GM21717 (cell line): ENCODE measurements around the gene SLC35A5.
A peak's percentile ranks its signal among the peaks of the same experiment; 100 is the strongest.

ENCODE experiments used
- ATAC-seq: cut with Tn5 transposase; IDR thresholded peaks from one replicate; pipeline ENCODE4 v1.9.1; 2021; ENCODE audit warnings: mild to moderate bottlenecking, moderate library complexity; ENCODE audit not compliant: unreplicated experiment

Gene SLC35A5

DNA sequence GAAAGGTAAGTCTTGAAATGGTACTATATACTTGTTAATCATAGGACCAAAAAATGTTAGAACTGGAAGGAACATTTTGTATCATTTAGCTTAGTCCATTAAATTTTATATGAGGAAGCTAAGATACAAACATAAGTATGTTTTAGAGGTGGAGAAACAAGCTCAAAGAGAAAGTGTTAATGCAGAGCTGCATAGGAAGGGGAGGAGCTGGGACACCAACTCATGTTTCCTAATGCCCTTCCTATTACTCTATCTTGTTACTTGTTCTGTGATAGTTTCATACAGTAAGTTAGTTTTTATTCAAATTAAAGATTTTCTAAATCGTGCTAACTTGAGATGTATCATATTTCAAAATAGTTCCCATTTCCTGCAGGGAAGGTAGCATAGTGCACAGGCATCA, 7.4 kb downstream of the SLC35A5 start:
- ATAC-seq = no peak

DNA sequence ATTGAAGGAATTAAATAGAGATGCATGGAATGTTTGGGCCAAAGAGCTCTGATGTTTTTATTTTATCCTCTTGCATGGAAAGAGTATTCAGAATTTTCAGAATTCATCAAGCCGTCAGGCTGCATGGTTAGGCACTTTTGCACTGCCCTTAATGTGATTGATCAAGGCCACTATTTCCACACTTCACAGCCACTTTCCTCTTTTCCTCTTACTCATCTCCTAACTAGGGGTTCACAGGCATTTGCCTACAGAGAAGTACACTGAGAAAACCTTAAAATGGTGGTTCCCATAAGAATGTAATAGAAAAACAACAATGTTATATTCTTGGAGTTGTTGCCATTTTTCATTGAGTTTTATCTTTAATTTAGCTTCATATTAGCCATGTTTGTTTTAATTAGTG, 10.9 kb downstream of the SLC35A5 start:
- no peak for ATAC-seq

GRCh38 chr3:112579232-112579631, 17.4 kb downstream of the SLC35A5 start:
- ATAC-seq = no peak

- no peak for ATAC-seq
Measured at GRCh38 chr3:112579697-112580096, 17.9 kb downstream of the SLC35A5 start.

DNA sequence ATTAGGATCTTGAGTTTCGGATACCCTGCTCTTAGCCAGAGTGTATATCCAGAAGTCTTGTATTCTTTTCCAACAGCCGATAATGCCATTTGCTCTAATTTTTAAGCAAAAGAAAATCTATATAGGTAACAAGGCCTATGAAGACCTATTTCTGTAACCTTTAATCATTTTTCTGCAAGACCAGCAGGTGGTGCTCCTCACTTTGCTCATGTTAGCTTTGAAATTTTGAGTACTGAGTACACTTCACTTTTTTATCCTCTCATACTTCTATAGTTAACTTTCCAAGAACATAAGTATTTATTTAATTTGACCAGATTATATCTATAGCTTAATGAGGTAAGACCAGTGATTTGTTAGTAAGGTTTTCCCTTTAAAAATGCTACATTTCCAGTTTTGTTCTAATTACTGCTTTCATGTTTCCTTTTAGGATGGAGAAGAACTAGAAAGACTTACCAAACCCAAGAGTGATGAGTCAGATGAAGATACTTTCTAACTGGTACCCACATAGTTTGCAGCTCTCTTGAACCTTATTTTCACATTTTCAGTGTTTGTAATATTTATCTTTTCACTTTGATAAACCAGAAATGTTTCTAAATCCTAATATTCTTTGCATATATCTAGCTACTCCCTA, 20.5 kb downstream of the SLC35A5 start:
- no peak for ATAC-seq

- no peak for ATAC-seq
Measured at GRCh38 chr3:112583105-112583504, 21.3 kb downstream of the SLC35A5 start.

- no peak for ATAC-seq
Measured at GRCh38 chr3:112585782-112586181, 23.9 kb downstream of the SLC35A5 start.

DNA sequence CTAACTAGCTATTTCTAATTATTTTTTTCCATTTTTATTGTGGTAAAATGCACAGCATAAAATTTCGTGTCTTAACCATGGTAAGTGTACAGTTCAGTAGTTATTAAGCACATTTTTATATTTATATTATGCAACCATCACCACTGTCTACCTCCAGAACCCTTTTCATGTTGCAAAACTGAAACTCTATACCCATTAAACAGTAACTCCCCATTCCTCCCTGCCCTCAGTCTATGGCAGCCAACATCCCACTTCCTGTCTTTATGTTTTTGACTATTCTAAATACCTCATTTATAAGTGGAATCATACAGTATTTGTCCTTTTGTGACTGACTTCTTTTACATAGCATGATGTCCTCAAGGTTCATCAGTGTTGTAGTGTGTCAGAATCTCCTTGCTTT, 25.5 kb downstream of the SLC35A5 start:
- no peak for ATAC-seq

- no peak for ATAC-seq
Measured at GRCh38 chr3:112593258-112593657, 31.4 kb downstream of the SLC35A5 start.

- no peak for ATAC-seq
Measured at GRCh38 chr3:112594856-112595255, 33.0 kb downstream of the SLC35A5 start.

GRCh38 chr3:112597945-112598344, 36.1 kb downstream of the SLC35A5 start:
- no peak for ATAC-seq

DNA sequence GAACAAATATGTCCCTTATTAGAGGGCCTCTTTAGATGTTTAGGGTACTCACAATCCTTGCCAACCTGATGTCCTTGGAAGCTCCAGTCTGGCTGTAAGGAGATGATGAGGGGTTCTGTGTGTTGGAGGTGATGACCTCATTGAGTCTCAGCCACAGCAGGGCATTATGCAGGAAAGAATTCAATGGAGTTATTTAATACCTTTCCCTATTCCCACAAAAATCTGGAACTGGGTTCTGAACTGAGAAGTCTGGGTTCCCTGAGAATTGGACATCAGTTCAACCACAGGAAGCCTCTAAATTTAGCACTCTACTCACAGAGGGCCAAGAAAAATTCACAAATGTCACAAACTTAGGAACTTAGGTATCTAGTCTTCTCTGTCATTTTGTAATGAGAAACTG, 36.9 kb downstream of the SLC35A5 start:
- no peak for ATAC-seq

- ATAC-seq = peak; percentile 89
Measured at GRCh38 chr3:112602217-112602838, 40.5 kb downstream of the SLC35A5 start.

GRCh38 chr3:112604536-112604935, 42.7 kb downstream of the SLC35A5 start:
- ATAC-seq = no peak

DNA sequence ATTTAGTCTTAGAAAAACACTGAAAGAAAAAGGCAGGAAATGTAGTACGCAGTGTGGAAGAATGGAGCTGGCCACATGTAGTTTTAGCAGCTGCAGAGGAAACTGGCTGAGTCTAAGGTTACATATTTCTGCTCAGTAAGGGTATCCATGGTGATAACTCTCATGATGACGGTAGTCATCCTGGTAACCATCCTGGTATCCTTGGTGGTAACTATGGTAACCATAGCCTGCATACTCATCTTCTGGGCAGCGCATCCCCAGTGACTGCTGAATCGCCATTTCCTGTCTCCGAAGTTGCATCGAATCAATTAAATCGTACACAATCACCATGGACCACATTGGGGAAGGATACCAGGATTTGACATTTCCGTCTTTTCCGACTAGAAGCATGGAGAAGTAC, 43.4 kb downstream of the SLC35A5 start:
- ATAC-seq = no peak

- no peak for ATAC-seq
Measured at GRCh38 chr3:112606098-112606497, 44.3 kb downstream of the SLC35A5 start.

- ATAC-seq = no peak
Measured at GRCh38 chr3:112607863-112608262, 46.0 kb downstream of the SLC35A5 start.

DNA sequence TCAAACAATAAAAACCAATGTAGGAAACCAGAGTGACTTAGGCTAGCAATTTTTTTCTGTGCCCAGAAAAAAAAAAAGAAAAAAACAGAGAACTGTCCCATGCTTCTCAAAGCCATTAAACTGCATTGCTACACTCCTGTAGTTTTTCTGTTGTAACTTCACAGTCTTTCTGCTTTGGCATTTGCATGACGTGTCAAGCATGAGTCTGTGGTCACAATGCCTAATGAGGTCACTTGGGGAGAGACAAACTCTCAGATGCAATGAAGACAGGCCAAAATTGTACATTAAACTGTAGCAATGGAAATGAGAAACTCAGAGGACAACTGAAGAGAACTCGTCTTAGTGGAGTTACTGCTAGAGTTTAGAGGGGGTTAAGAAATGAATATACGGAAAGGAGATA, 48.3 kb downstream of the SLC35A5 start:
- no peak for ATAC-seq

DNA sequence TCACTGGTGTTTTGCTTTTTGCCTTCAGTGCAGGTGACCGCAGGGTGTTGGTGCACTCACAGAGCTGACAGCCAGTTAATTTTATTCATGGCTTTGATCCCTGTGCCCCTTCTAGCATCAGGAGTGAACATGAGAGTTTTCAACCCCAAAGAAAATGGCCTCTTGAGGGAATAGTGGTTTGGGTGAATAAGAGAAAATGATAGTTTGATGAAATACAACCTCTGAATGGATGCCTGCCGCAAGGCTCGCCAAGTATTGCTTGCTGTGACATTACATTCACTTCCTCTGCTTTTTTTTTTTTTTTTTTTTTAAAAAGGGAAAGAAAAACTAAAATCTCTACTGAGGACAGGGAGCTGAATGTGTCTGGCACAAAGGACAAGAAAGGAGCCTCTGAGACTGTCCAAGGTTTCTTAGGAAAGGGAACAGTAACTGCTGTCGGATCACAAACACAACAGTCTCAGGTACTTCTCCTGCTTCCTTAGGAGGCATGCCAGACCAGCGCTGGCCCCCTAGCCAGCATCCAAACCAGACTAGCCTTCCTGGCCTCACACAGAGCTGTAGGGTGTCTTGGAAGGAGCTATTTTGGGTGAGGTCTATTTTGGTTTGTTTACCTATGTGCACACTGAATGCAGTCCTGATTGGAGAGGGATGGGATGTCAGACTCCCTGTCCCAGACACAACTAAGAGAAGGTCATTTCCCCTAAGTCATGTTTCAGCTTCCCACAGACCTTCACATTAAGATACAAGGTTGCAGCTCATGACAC, 50.1 kb downstream of the SLC35A5 start:
- ATAC-seq = no peak

DNA sequence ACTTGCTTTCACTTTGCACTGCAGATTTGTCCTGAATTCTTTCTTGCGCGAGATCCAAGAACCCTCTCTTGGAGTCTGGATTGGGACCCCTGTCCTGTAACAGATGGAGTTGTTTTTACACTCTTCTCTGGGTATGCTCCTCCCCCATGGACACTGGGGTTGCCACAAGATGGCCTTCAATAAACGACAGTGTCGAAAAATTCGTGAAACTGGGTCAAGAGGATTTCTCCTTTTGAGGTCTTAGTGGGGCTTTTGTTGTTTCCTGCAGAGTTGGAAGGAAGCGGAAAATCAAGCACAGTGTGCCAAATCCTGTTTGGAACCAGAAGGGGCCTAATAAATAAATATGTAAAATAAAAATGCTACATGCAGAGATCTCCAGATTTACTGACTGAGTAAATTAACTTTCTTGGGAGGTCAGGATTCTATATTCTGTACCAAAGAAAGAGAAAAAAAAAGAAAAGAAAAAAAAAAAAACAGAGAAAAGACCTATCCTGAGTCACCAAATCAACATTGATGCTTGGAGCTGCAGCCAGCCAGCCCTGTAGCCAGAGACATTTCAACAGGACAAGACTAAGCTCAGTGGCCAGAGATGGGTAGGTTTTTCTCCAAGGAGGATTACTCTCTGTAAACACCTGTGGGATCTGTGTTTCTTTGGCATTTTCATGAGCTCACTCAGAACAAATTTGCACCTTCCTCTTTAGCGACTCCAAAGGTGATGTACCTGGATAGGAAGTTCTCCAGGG, 54.3 kb downstream of the SLC35A5 start:
- ATAC-seq = no peak

DNA sequence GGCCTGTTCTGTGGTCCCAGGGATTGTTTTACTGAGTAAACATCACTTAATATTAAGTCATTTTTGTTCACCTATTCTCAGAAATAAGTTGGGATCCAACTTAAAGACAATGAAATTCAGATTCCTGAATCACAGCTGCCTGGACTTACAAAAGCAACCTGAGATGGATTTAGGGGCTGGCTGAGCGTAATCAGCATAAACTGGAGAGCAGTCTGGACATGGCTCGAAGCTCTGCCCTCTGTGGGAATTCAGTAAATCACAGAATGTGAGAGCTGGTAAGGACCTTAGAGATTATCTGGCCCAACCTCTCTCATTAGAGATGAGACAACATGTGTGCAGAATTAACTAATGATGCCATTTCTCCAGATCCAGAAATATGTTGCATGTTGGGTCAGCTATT, 55.4 kb downstream of the SLC35A5 start:
- no peak for ATAC-seq

DNA sequence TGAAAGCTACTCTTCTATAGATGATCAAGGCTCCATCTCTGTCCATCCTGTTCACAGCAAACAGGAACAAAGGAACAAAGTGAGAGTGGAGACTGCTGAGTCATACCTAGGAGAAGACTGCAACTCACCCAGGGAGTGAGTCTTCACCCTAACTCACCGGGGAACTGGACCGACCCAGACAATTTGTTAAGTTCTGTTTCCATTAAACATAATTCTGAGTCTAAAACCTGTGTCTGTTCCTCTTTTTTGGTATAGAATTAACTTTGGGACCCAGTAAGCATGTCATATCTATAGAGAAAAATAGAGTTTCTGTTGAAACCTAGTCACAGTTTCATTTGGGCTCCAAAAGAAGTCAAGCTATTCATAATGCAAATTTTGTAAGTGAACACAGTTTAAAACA, 57.5 kb downstream of the SLC35A5 start:
- ATAC-seq = no peak
